ENCODE measurements around the gene SNX25.

SNX25 gene

GRCh38 chr4:185384061-185384460 lies 174.7 kb downstream of the SNX25 start:
- no peak for DNase-seq (ENCODE audit: low read depth, low spot score)
- CTCF ChIA-PET, result interaction anchor here (0.9 to 1.1 kb wide), 3 partner anchors 214 to 654 kb away, joined by 3 to 5 read pairs (median 3); partner anchors contain the start of gene SLC25A4
- no peak overlapping the region for H3K4me3 ChIP-seq (ENCODE audit: low read depth, low read length)
- POLR2A ChIA-PET, result interaction anchor here (1.3 kb wide), 1 partner anchor 12 kb away, joined by 4 read pairs; the partner anchor contains the start of genes ANKRD37 and LRP2BP
- TF ChIP-seq CTCF (IDR thresholded peaks at IDR 0.05; ENCODE audit: insufficient read depth, low read length, missing control alignments), result no peak

- no peak for DNase-seq (ENCODE audit: low read depth, low spot score)
- CTCF ChIA-PET, result interaction anchor here (0.9 to 1.1 kb wide), 3 partner anchors 213 to 653 kb away, joined by 3 to 5 read pairs (median 3); partner anchors contain the start of gene SLC25A4
- POLR2A ChIA-PET, result interaction anchor here (1.3 kb wide), 1 partner anchor 11 kb away, joined by 4 read pairs; the partner anchor contains the start of genes ANKRD37 and LRP2BP
- no peak overlapping the region for H3K4me3 ChIP-seq (ENCODE audit: low read depth, low read length)
- no peak for TF ChIP-seq CTCF (IDR thresholded peaks at IDR 0.05; ENCODE audit: insufficient read depth, low read length, missing control alignments)
Observed at GRCh38 chr4:185384930-185385331, 175.5 kb downstream of the SNX25 start.

GRCh38 chr4:185387957-185388356 lies 178.6 kb downstream of the SNX25 start:
- no peak for DNase-seq (ENCODE audit: low read depth, low spot score)
- no peak overlapping the region for H3K4me3 ChIP-seq (ENCODE audit: low read depth, low read length)
- TF ChIP-seq CTCF (IDR thresholded peaks at IDR 0.05; ENCODE audit: insufficient read depth, low read length, missing control alignments), result no peak
- ChIA-PET CTCF (no interaction called here), POLR2A (no interaction called here)

- ChIA-PET CTCF (no interaction called here), POLR2A (no interaction called here)
- H3K4me3 ChIP-seq (ENCODE audit: low read depth, low read length), result no peak overlapping the region
- DNase-seq (ENCODE audit: low read depth, low spot score), result no peak
- no peak for TF ChIP-seq CTCF (IDR thresholded peaks at IDR 0.05; ENCODE audit: insufficient read depth, low read length, missing control alignments)
Observed at GRCh38 chr4:185390941-185391340, 181.5 kb downstream of the SNX25 start.

- TF ChIP-seq CTCF (IDR thresholded peaks at IDR 0.05; ENCODE audit: insufficient read depth, low read length, missing control alignments), result no peak
- no peak overlapping the region for H3K4me3 ChIP-seq (ENCODE audit: low read depth, low read length)
- ChIA-PET POLR2A (no interaction called here), CTCF (no interaction called here)
- no peak for DNase-seq (ENCODE audit: low read depth, low spot score)
Observed at GRCh38 chr4:185392156-185392555, 182.8 kb downstream of the SNX25 start.

- TF ChIP-seq CTCF (IDR thresholded peaks at IDR 0.05; ENCODE audit: insufficient read depth, low read length, missing control alignments), result no peak
- POLR2A ChIA-PET, result interaction anchor here (1.5 kb wide), 1 partner anchor 9 kb away, joined by 4 read pairs; no protein-coding TSS in a partner anchor
- no peak for DNase-seq (ENCODE audit: low read depth, low spot score)
- peak overlapping the region; percentile 12 for H3K4me3 ChIP-seq (ENCODE audit: low read depth, low read length)
- CTCF ChIA-PET, result interaction anchor here (4.8 kb wide), 1 partner anchor 210 kb away, joined by 28 read pairs; no protein-coding TSS in a partner anchor
Observed at GRCh38 chr4:185394568-185395237, 185.3 kb downstream of the SNX25 start.

Data from AG04449 (cell line).